Loucy (cell line): ENCODE data around the gene IMPACT.

Source experiments
- H2AFZ ChIP-seq: fragments of 200-600 bp; sonication (generic); 2 replicates; pipeline ENCODE4 v1.6.0; 2016; ENCODE audit warnings: antibody characterized with exemption, mild to moderate bottlenecking, low read length, moderate library complexity
- H3F3A ChIP-seq: fragments of 200-600 bp; 2 replicates; pipeline ENCODE4 v1.6.0; 2016; ENCODE audit warnings: antibody characterized with exemption, low read depth, mild to moderate bottlenecking
- H3K27me3 ChIP-seq: fragments of 200-600 bp; sonication (generic); 2 replicates; pipeline ENCODE4 v1.6.1; 2014; ENCODE audit warnings: low read length, mild to moderate bottlenecking; ENCODE audit not compliant: insufficient read depth, poor library complexity, severe bottlenecking
- H3K36me3 ChIP-seq: fragments of 200-600 bp; sonication (generic); 2 replicates; pipeline ENCODE4 v1.6.1; 2016; ENCODE audit warnings: low read length; ENCODE audit not compliant: insufficient read depth
- H3K4me1 ChIP-seq: fragments of 200-600 bp; sonication (generic); 2 replicates; pipeline ENCODE4 v1.5.1; 2014; ENCODE audit warnings: low read length, mild to moderate bottlenecking; ENCODE audit not compliant: insufficient read depth, poor library complexity, severe bottlenecking
- H3K4me2 ChIP-seq: fragments of 200-600 bp; sonication (generic); 2 replicates; pipeline ENCODE4 v1.6.0; 2014; ENCODE audit warnings: antibody characterized with exemption, low read length, low read depth, mild to moderate bottlenecking; ENCODE audit not compliant: poor library complexity, severe bottlenecking
- H3K4me3 ChIP-seq: fragments of 200-600 bp; sonication (generic); 2 replicates; pipeline ENCODE4 v1.5.1; 2014; ENCODE audit warnings: low read length, mild to moderate bottlenecking, mixed read lengths; ENCODE audit not compliant: poor library complexity, severe bottlenecking
- H3K79me2 ChIP-seq: fragments of 200-600 bp; sonication (generic); 2 replicates; pipeline ENCODE4 v1.6.1; 2014; ENCODE audit warnings: low read length; ENCODE audit not compliant: insufficient read depth
- H3K9ac ChIP-seq: fragments of 200-600 bp; sonication (generic); 2 replicates; pipeline ENCODE4 v1.6.0; 2014; ENCODE audit warnings: mild to moderate bottlenecking, low read depth, low read length, moderate library complexity; ENCODE audit not compliant: poor library complexity, severe bottlenecking
- H3K9me2 ChIP-seq: fragments of 200-600 bp; sonication (generic); replicated peaks from 2 replicates; pipeline ENCODE4 v1.6.1; 2016; ENCODE audit warnings: low read depth, low read length, mixed read lengths
- H3K9me3 ChIP-seq: fragments of 200-600 bp; sonication (generic); 2 replicates; pipeline ENCODE4 v1.6.1; 2014; ENCODE audit warnings: mild to moderate bottlenecking, antibody characterized with exemption, low read length, low read depth; ENCODE audit not compliant: insufficient read depth
- H4K20me1 ChIP-seq: fragments of 200-600 bp; sonication (generic); 2 replicates; pipeline ENCODE4 v1.6.0; 2014; ENCODE audit warnings: antibody characterized with exemption, low read length, mild to moderate bottlenecking; ENCODE audit not compliant: insufficient read depth, poor library complexity, severe bottlenecking
- EZH2phosphoT487 ChIP-seq: fragments of 200-600 bp; IDR thresholded peaks from 2 replicates; pipeline ENCODE4 v1.6.1; 2018; ENCODE audit warnings: antibody characterized with exemption, mild to moderate bottlenecking, moderate library complexity, borderline replicate concordance
- TF ChIP-seq, protein P1 (sequence below): fragments of 200-600 bp; sonication (generic); conservative IDR thresholded peaks from 2 replicates; pipeline ENCODE4 v1.5.1; 2014; ENCODE audit warnings: mild to moderate bottlenecking, antibody characterized with exemption, low read length

Gene IMPACT

DNA sequence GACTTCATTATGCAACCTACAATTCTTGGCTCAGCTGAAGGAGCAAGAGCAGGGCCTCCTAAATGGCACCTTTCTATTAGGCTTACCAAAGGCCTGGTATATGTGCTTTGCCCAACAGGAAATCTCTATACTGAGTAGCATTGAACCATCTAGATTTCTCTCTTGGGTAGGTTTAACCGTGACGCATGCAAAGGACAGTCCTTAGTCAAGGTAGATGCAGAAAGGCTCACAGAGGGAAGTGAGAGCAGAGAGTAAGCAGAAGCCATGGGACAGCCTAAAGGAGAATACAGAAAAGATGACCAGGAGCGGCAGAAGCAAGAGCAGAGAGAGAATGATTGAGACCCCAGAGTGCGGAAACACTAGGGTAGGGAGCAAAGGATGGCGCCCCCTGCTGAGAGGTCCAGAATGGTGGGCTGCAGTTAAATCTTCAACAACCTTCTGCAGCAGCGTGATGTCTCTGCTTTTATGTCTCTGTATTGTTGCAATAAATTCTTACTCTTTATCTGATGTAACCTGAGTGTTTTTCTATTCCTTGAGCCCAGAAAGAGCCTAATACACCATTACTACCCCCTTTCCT is 24.2 kb upstream of the IMPACT start:
- no peaks in the 10 kb centered on the region for H3K27me3 ChIP-seq
- no peak for TF ChIP-seq EZH2phosphoT487
- TF ChIP-seq, protein P1, sequence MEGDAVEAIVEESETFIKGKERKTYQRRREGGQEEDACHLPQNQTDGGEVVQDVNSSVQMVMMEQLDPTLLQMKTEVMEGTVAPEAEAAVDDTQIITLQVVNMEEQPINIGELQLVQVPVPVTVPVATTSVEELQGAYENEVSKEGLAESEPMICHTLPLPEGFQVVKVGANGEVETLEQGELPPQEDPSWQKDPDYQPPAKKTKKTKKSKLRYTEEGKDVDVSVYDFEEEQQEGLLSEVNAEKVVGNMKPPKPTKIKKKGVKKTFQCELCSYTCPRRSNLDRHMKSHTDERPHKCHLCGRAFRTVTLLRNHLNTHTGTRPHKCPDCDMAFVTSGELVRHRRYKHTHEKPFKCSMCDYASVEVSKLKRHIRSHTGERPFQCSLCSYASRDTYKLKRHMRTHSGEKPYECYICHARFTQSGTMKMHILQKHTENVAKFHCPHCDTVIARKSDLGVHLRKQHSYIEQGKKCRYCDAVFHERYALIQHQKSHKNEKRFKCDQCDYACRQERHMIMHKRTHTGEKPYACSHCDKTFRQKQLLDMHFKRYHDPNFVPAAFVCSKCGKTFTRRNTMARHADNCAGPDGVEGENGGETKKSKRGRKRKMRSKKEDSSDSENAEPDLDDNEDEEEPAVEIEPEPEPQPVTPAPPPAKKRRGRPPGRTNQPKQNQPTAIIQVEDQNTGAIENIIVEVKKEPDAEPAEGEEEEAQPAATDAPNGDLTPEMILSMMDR = peak; percentile 72

GRCh38 chr18:24403076-24403475 is 23.4 kb upstream of the IMPACT start:
- no peaks in the 10 kb centered on the region for H4K20me1 ChIP-seq

More for the DNA sequence above, 24.2 kb upstream of the IMPACT start:
- Histone ChIP-seq H4K20me1 (no peaks in the 10 kb centered on the region), H3K9me3 (no peaks in the 10 kb centered on the region), H3F3A (no peaks in the 10 kb centered on the region), H3K4me3 (no peak overlapping the region), H3K9ac (no peak overlapping the region), H2AFZ (no peak overlapping the region), H3K4me1 (peaks cover 14% of the 10 kb centered on the region), H3K79me2 (peaks cover 3% of the 10 kb centered on the region), H3K4me2 (no peak overlapping the region), H3K36me3 (no peaks in the 10 kb centered on the region), H3K9me2 (no peaks in the 10 kb centered on the region)

DNA sequence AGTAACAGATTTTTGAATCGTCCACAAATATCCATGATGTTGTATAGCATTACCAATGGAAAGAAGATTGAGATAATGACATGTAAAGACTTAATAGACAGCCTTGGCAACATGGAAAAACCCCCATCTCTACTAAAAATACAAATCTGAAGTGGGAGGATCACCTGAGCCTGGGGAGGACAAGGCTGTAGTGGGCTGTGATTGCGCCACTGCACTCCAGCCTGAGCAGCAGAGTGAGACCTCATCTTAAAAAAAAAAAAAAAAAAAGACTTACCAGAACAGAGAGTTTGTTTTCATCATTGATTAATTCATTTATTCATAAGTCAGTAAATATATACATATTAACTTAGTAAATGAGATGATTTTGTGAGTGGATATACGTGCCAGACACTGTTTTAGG is 21.9 kb upstream of the IMPACT start:
- Histone ChIP-seq H3K4me3 (no peak overlapping the region), H3K4me1 (peaks cover 4% of the 10 kb centered on the region), H3K9me3 (no peaks in the 10 kb centered on the region), H3F3A (no peaks in the 10 kb centered on the region), H3K27me3 (no peaks in the 10 kb centered on the region), H2AFZ (no peak overlapping the region), H4K20me1 (no peaks in the 10 kb centered on the region), H3K36me3 (no peaks in the 10 kb centered on the region), H3K79me2 (no peaks in the 10 kb centered on the region), H3K9me2 (no peaks in the 10 kb centered on the region), H3K4me2 (no peak overlapping the region), H3K9ac (no peak overlapping the region)
- TF ChIP-seq, protein P1 = no peak
- no peak for TF ChIP-seq EZH2phosphoT487

More at GRCh38 chr18:24403076-24403475, 23.4 kb upstream of the IMPACT start:
- Histone ChIP-seq H3K36me3 (no peaks in the 10 kb centered on the region), H3K4me2 (no peak overlapping the region), H3F3A (no peaks in the 10 kb centered on the region), H3K27me3 (no peaks in the 10 kb centered on the region), H2AFZ (no peak overlapping the region), H3K4me3 (no peak overlapping the region), H3K9me3 (no peaks in the 10 kb centered on the region), H3K9ac (no peak overlapping the region), H3K9me2 (no peaks in the 10 kb centered on the region), H3K4me1 (peaks cover 13% of the 10 kb centered on the region), H3K79me2 (no peaks in the 10 kb centered on the region)
- no peak for TF ChIP-seq EZH2phosphoT487
- TF ChIP-seq, protein P1 = no peak
